CD4-positive, alpha-beta T cell treated with Interleukin-15 for 1 hour (primary cell): ENCODE measurements around the gene KRTAP5-4.
"Not testable (repeated sequence)": the region's sequence is repeated elsewhere in the genome, so short reads cannot be mapped to it uniquely, and the experiment has no call there.

ENCODE experiments used
- DNase-seq: peaks from one replicate; pipeline ENCODE4 v3.0.0-alpha.2; 2020

KRTAP5-4 gene

GRCh38 chr11:1652771-1653540 lies 31.0 kb upstream of the KRTAP5-4 start:
- peak; percentile 66 for DNase-seq

- no peak for DNase-seq
Observed at GRCh38 chr11:1652442-1652770, 30.5 kb upstream of the KRTAP5-4 start.

- no peak for DNase-seq
Observed at GRCh38 chr11:1652026-1652425, 30.1 kb upstream of the KRTAP5-4 start.

- DNase-seq, result no peak
Observed at GRCh38 chr11:1651411-1651980, 29.6 kb upstream of the KRTAP5-4 start.

- no peak for DNase-seq
Observed at GRCh38 chr11:1650918-1651262, 29.0 kb upstream of the KRTAP5-4 start.

GRCh38 chr11:1650034-1650917 lies 28.3 kb upstream of the KRTAP5-4 start:
- DNase-seq, result no peak

- DNase-seq, result no peak
Observed at GRCh38 chr11:1648653-1649420, 26.9 kb upstream of the KRTAP5-4 start.

- no peak for DNase-seq
Observed at GRCh38 chr11:1647901-1648652, 26.1 kb upstream of the KRTAP5-4 start.

- not testable (repeated sequence) for DNase-seq
Observed at GRCh38 chr11:1646540-1646939, 24.6 kb upstream of the KRTAP5-4 start.

- DNase-seq, result no peak
Observed at GRCh38 chr11:1645357-1645821, 23.5 kb upstream of the KRTAP5-4 start.

- no peak for DNase-seq
Observed at GRCh38 chr11:1644601-1645356, 22.8 kb upstream of the KRTAP5-4 start.

GRCh38 chr11:1643146-1643690 lies 21.3 kb upstream of the KRTAP5-4 start:
- DNase-seq, result no peak

GRCh38 chr11:1642288-1643145 lies 20.6 kb upstream of the KRTAP5-4 start:
- DNase-seq, result no peak

- DNase-seq, result no peak
Observed at GRCh38 chr11:1641096-1641495, 19.2 kb upstream of the KRTAP5-4 start.

- DNase-seq, result no peak
Observed at GRCh38 chr11:1640076-1640946, 18.4 kb upstream of the KRTAP5-4 start.

- no peak for DNase-seq
Observed at GRCh38 chr11:1639666-1640065, 17.7 kb upstream of the KRTAP5-4 start.

GRCh38 chr11:1639102-1639620 lies 17.2 kb upstream of the KRTAP5-4 start:
- DNase-seq, result no peak

- DNase-seq, result no peak
Observed at GRCh38 chr11:1638344-1638743, 16.4 kb upstream of the KRTAP5-4 start.

GRCh38 chr11:1637628-1638027 lies 15.7 kb upstream of the KRTAP5-4 start:
- DNase-seq, result no peak
